ENCODE results near the gene PACSIN1. TPM values are rescaled to one million over a fixed set of nuclear protein-coding genes. Genes with fewer than 3 reads are reported as not detected.
"Not testable (repeated sequence)": the region's sequence is repeated elsewhere in the genome, so short reads cannot be mapped to it uniquely, and the experiment has no call there.

PACSIN1 gene
- total RNA-seq, 1 donor = not detected

GRCh38 chr6:34484391-34484790 is 18.5 kb downstream of the PACSIN1 start:
- H3K4me3 ChIP-seq (ENCODE audit: low read depth, low read length) = no peak overlapping the region
- DNase-seq (ENCODE audit: low read depth) = no peak
- no peak for TF ChIP-seq CTCF (IDR thresholded peaks at IDR 0.05; ENCODE audit: insufficient read depth, low read length)

- no peak for DNase-seq (ENCODE audit: low read depth)
- no peak overlapping the region for H3K4me3 ChIP-seq (ENCODE audit: low read depth, low read length)
- TF ChIP-seq CTCF (IDR thresholded peaks at IDR 0.05; ENCODE audit: insufficient read depth, low read length) = no peak
Observed at GRCh38 chr6:34484899-34485298, 19.0 kb downstream of the PACSIN1 start.

GRCh38 chr6:34485321-34486060 is 19.6 kb downstream of the PACSIN1 start:
- no peak for DNase-seq (ENCODE audit: low read depth)
- no peak for TF ChIP-seq CTCF (IDR thresholded peaks at IDR 0.05; ENCODE audit: insufficient read depth, low read length)
- H3K4me3 ChIP-seq (ENCODE audit: low read depth, low read length) = no peak overlapping the region

GRCh38 chr6:34486106-34486740 is 20.3 kb downstream of the PACSIN1 start:
- H3K4me3 ChIP-seq (ENCODE audit: low read depth, low read length) = no peak overlapping the region
- TF ChIP-seq CTCF (IDR thresholded peaks at IDR 0.05; ENCODE audit: insufficient read depth, low read length) = no peak

GRCh38 chr6:34486886-34487285 is 21.0 kb downstream of the PACSIN1 start:
- not testable (repeated sequence) for H3K4me3 ChIP-seq (ENCODE audit: low read depth, low read length); DNase-seq (ENCODE audit: low read depth)

More at GRCh38 chr6:34486106-34486740, 20.3 kb downstream of the PACSIN1 start:
- no peak for DNase-seq (ENCODE audit: low read depth)

GRCh38 chr6:34487536-34487935 is 21.7 kb downstream of the PACSIN1 start:
- no peak for DNase-seq (ENCODE audit: low read depth)
- no peak overlapping the region for H3K4me3 ChIP-seq (ENCODE audit: low read depth, low read length)
- no peak for TF ChIP-seq CTCF (IDR thresholded peaks at IDR 0.05; ENCODE audit: insufficient read depth, low read length)

GRCh38 chr6:34489207-34489805 is 23.4 kb downstream of the PACSIN1 start:
- no peak for DNase-seq (ENCODE audit: low read depth)
- no peak overlapping the region for H3K4me3 ChIP-seq (ENCODE audit: low read depth, low read length)
- no peak for TF ChIP-seq CTCF (IDR thresholded peaks at IDR 0.05; ENCODE audit: insufficient read depth, low read length)

Measured in fibroblast of the aortic adventitia (primary cell).